Breast epithelium (tissue), 3 donors: ENCODE measurements around the gene IL13RA1.

ENCODE experiments used
- CTCF ChIP-seq, 3 donors: fragments of 450-650 bp; IDR thresholded peaks; one replicate each; pipeline ENCODE4 v1.5.1; 2016 to 2017; ENCODE audit warnings: antibody characterized with exemption in 3 of 3, mild to moderate bottlenecking in 3 of 3, moderate library complexity in 3 of 3
- POLR2A ChIP-seq: fragments of 450-650 bp; IDR thresholded peaks from one replicate; pipeline ENCODE4 v1.6.1; 2016; ENCODE audit warnings: antibody characterized with exemption, mild to moderate bottlenecking, moderate library complexity

GRCh38 chrX:118688935-118689334, 38.5 kb upstream of the IL13RA1 start:
- no peak for TF ChIP-seq POLR2A
- TF ChIP-seq CTCF (IDR thresholded peaks at IDR 0.05) = no peak
